GM18498 (cell line): ENCODE measurements around the gene SPRYD4.
"Not testable (repeated sequence)": the region's sequence is repeated elsewhere in the genome, so short reads cannot be mapped to it uniquely, and the experiment has no call there.

Experiments
- ATAC-seq: cut with Tn5 transposase; IDR thresholded peaks from one replicate; pipeline ENCODE4 v1.9.1; 2021; ENCODE audit warnings: mild to moderate bottlenecking, moderate library complexity; ENCODE audit not compliant: unreplicated experiment

The SPRYD4 gene

DNA sequence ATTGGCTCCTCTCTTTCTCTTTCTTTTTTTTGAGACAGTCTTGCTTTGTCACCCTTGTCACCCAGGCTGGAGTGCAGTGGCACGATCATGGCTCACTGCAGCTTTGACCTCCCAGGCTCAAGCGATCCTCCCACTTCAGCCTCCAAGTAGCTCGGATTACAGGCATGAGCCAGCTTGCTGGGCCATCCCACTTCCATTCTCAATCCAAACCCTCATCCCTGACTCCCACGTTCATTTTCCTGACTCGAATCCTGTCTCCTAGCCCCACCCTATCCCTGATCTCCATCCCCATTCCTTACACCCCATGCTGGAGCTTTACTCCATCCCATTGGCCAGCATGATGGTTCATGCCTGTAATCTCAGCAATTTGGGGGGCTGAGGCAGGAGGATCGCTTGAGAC lies 7.8 kb downstream of the SPRYD4 start:
- no peak for ATAC-seq

- no peak for ATAC-seq
Measured at GRCh38 chr12:56476972-56477432, 8.6 kb downstream of the SPRYD4 start.

- no peak for ATAC-seq
Measured at GRCh38 chr12:56477521-56478225, 9.3 kb downstream of the SPRYD4 start.

GRCh38 chr12:56479625-56480024 lies 11.2 kb downstream of the SPRYD4 start:
- no peak for ATAC-seq

DNA sequence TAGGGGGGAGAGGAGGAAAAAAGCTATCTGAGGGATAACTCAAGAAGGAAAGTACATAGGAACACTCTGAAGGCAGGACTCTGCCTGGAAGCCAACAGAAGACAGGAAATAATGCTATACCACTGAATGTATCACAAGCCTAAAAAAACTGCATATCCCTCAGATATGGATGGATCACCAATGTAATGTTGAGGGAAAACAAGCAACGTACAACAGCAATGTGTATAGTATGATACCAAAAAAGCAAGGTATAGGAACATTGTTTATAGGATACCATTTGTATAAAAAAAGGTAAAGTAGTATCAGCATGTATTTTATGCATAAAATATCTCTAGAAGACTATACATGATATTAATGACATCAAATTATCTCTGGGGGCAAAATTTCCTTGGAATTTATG lies 16.2 kb downstream of the SPRYD4 start:
- ATAC-seq, result no peak

DNA sequence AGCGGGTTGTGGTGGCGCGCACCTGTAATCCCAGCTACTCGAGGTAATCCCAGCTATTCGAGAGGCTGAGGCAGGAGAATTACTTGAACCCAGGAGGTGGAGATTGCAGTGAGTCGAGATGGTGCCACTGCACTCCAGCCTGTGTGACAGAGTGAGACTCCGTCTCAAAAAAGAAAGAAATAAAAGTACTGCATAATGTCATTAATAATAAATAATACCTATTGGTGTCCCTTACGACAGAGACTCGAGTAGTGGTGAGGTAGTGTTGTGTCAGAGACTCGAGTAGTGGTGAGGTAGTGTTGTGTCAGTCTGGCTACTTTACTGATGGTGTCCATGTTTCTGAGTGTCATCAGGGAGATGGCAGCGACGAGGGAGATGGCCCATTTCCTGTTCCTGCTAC lies 18.3 kb downstream of the SPRYD4 start:
- no peak for ATAC-seq

DNA sequence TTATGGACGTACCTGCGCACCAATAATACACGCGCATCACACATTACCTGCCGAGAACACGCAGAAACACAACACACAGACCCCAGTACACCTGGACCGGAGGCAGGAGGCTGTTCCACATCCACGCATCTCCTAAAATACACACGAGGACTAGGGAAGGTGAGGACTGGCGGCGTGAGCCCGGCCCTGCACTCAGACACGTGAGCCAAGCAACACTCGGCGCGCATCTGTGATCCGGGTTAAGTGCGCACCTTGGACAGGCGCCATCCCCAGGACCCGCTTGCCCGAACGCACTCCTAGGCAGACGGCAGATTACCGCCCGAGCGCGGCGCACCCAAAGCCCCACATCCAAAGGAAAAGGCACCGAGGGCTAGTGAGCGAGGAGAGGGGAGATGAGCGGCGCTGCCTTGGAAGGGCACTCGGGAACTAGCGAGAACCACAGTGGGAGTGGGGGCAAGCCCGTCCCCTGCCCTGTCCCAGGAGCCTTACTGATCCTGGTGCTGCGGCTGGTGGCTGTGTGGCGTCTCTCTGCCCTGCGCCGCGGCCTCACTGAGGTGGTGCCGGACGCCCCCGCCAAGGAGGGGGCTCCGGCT lies 19.2 kb downstream of the SPRYD4 start:
- ATAC-seq, result peak; percentile 24

DNA sequence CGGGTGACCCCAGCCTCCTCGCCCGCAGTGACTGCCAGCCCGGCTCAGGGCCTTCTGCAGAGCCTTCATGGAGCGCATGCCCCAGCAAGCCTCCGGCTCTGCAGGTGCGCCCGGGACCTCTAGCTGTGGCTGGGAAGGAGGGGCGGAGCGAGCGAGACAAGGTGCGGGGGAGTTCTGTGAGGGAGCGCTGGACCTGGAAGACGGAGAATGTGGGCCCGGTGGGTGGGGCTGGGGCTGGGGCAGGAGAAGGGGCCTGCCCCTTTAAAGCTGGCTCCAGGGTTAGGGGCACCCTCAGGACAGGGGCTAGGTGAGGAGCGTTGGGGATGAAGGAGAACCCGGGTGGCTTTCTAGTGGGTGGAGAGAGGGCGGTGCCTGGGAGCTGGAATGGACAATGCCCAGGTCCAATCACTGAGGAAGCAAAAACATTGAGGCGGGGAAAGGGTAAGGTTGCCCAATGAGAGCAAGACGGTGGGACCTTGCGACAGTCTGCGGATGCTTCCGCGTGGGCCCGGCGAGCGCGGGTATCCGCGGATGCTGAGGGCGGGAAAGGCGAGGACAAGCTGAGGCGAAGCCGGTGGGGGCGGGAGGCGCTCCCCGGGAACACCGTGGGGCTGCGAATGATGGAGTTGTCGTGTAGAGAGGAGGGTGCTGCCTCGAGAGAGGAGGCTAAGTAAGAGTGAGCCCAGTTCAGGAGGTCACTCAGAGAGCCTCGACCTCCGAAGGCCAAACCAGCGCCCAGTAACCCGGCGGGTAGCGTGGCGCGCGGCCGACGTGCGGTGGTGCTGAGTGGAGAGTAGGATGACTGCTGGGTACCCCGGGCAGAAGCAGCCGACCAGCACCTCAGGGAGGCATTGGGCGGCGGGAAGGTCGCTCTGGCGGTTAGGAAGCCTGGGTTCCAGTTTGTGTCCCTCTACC lies 19.9 kb downstream of the SPRYD4 start, which contains the start of gene GLS2:
GLS2 (minus strand) TSS at position 121 of the 915 bp plus-strand sequence; CDS start at position 78, 43 bp downstream.
- ATAC-seq, result peak; percentile 96

- ATAC-seq, result no peak
Measured at GRCh38 chr12:56490360-56490759, 22.0 kb downstream of the SPRYD4 start.

DNA sequence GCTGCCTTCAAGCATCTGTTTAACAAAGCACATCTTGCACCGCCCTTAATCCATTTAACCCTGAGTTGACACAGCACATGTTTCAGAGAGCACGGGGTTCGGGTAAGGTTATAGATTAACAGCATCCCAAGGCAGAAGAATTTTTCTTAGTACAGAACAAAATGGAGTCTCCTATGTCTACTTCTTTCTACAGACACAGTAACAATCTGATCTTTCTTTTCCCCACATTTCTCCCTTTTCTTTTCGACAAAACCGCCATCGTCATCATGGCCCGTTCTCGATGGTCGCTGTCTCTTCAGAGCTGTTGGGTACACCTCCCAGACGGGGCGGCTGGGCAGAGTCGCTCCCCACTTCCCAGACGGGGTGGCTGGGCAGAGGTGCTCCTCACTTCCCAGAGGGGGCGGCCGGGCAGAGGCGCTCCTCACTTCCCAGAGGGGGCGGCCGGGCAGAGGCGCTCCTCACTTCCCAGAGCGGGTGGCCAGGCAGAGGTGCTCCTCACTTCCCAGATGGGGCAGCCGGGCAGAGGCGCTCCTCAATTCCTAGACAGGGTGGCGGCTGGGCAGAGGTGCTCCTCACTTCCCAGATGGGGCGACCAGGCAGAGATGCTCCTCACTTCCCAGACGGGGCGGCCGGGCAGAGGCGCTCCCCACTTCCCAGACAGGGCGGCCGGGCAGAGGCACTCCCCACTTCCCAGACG lies 25.2 kb downstream of the SPRYD4 start:
- not testable (repeated sequence) for ATAC-seq

GRCh38 chr12:56494106-56494415 lies 25.7 kb downstream of the SPRYD4 start:
- not testable (repeated sequence) for ATAC-seq

- ATAC-seq, result not testable (repeated sequence)
Measured at GRCh38 chr12:56494481-56494880, 26.1 kb downstream of the SPRYD4 start.

DNA sequence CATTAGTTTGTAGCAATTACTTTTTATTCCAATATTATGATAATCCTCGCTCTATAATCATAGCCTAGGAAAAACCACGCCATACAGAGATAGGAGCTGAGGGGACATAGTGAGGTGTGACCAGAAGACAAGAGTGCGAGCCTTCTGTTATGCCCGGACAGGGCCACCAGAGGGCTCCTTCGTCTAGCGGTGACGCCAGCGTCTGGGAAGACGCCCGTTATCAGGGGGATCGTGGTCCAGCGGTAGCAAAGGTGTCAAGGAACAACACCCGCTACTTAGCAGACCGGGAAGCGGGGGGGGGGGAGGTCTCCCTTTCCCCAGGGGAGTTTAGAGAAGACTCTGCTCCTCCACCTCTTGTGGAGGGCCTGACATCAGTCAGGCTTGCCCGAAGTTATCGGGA lies 28.3 kb downstream of the SPRYD4 start:
- ATAC-seq, result not testable (repeated sequence)

GRCh38 chr12:56498126-56498902 lies 29.9 kb downstream of the SPRYD4 start:
- not testable (repeated sequence) for ATAC-seq

DNA sequence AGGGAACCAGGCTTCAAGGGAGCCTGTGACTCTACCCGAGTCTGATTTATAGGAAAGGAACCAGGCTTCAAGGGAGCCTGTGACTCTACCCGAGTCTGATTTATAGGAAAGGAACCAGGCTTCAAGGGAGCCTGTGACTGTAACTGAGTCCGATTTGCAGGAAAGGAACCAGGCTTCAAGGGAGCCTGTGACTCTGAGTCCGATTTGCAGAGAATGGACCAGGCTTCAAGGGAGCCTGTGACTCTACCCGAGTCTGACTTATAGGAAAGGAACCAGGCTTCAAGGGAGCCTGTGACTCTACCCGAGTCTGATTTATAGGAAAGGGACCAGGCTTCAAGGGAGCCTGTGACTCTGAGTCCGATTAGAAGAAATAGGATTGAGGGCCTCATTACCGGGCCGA lies 31.1 kb downstream of the SPRYD4 start:
- ATAC-seq, result not testable (repeated sequence)

- not testable (repeated sequence) for ATAC-seq
Measured at GRCh38 chr12:56499879-56500278, 31.5 kb downstream of the SPRYD4 start.

DNA sequence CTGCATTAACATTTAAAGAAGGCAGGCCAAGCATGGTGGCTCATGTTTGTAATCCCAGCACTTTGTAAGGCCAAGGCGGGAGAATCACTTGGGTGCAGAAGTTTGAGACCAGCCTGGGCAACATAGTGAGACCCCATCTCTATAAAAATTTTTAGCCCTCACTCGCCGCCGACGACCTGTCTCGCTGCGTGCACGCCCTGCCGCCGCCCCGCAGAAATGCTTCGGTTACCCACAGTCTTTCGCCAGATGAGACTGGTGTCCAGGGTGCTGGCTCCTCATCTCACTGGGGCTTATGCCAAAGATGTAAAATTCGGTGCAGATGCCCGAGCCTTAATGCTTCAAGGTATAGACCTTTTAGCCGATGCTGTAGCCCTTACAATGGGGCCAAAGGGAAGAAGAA lies 42.4 kb downstream of the SPRYD4 start:
- ATAC-seq, result no peak

GRCh38 chr12:56514014-56514318 lies 45.6 kb downstream of the SPRYD4 start:
- ATAC-seq, result not testable (repeated sequence)

DNA sequence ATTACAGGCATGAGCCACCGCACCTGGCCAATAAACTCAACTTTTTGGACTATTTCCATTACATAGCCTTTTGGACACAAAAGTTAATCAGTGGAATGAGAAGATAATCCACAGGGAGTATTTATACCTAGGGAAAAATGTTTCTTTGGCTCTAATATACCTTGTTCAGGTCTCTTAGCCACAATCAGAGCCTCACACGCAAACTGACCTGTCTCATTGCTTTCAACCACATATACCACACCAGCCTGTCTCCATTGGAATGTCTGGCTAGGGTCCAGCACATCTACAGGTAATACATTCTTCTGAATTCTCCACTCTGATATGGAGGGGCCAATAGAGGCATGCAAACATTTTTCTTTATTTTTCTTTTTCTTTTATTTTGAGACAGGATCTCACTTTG lies 49.5 kb downstream of the SPRYD4 start:
- ATAC-seq, result no peak

DNA sequence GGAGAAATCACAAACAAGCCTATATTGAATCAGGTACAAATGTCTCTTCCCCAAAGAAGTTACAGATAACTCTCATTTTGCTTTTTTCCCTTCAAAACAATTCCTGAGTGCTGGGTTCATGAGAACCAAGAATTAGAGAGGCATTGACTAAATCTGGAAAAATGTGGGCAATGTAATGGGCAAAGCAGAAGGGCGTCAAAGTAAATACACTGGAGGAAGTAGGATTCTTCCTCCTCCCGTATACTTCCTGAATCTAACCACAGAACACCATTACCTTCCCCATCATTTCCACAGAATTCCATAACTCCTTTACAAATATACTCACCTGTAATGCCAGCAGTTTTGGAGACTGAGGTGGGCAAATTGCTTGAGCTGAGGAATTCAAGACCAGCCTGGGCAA lies 50.2 kb downstream of the SPRYD4 start:
- no peak for ATAC-seq
